A549 (cell line): ENCODE data around the gene MEA1.

Experiments
- CTCF ChIP-seq: fragments of >200 bp; sonication (Bioruptor Twin); formaldehyde crosslinking; IDR thresholded peaks from 3 replicates; pipeline ENCODE4 v1.5.1; 2016
- EP300 ChIP-seq, 2 experiments: fragments of >200 bp; sonication (Bioruptor Twin); formaldehyde crosslinking; IDR thresholded peaks; 2 replicates in 1 of 2; 3 replicates in 1 of 2; pipeline ENCODE4 v1.6.1; 2016 to 2017
- ESRRA ChIP-seq: fragments of 150-350 bp; IDR thresholded peaks from 2 replicates; pipeline ENCODE4 v1.6.1; 2014; ENCODE audit warnings: mild to moderate bottlenecking, low read length, borderline replicate concordance
- JUNB ChIP-seq: fragments of >200 bp; sonication (Bioruptor Twin); formaldehyde crosslinking; IDR thresholded peaks from 2 replicates; pipeline ENCODE4 v1.6.1; 2016
- MAFK ChIP-seq: fragments of 450-650 bp; IDR thresholded peaks from 2 replicates; pipeline ENCODE4 v1.6.1; 2014; ENCODE audit not compliant: partially characterized antibody
- MYC ChIP-seq: IDR thresholded peaks from 2 replicates; pipeline ENCODE4 v1.6.1; 2012; ENCODE audit warnings: mild to moderate bottlenecking, inconsistent platforms, low read length, improper control_type of control experiment, borderline replicate concordance
- POLR2A ChIP-seq: IDR thresholded peaks from 2 replicates; pipeline ENCODE4 v1.6.1; 2012; ENCODE audit warnings: mild to moderate bottlenecking, low read length
- REST ChIP-seq: fragments of 200-600 bp; sonication (generic); IDR thresholded peaks from 2 replicates; pipeline ENCODE4 v1.6.1; 2016; ENCODE audit warnings: antibody characterized with exemption, mild to moderate bottlenecking, moderate library complexity
- RFX5 ChIP-seq: fragments of 450-650 bp; IDR thresholded peaks from 2 replicates; pipeline ENCODE4 v1.7.1; 2014; ENCODE audit warnings: antibody characterized with exemption, mild to moderate bottlenecking, moderate library complexity

DNA sequence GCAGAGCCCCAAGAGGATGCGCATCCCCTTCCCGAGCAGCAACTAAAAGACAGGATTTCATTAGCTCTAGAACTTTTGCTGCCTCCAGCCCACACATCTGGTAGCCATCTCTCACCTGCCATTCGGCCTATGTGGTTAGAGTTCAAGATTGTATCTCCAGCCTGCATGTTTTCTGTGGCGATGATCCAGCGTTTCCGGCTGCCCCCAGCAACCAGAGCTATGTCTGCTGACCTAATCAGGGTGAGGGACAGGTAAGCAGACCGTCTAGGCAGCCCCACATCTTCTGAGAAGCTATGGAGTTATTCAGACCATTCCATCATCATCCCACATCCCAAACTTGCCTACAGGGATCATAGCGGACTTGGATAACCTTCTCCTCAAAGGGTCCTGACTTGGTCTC is 42.2 kb upstream of the MEA1 start:
- TF ChIP-seq CTCF, result no peak
- TF ChIP-seq MYC, result no peak
- no peak for TF ChIP-seq REST
- no peak for TF ChIP-seq MAFK
- no peak for TF ChIP-seq JUNB
- no peak for TF ChIP-seq EP300 (IDR thresholded peaks at IDR 0.05)
- no peak for TF ChIP-seq ESRRA
- TF ChIP-seq RFX5, result no peak
- TF ChIP-seq POLR2A, result no peak
